Testis (tissue), 2 donors: ENCODE data around the gene DDC.

ENCODE experiments used
- CTCF ChIP-seq, 3 experiments: fragments of 450-650 bp in 2 of 3; fragments of 200-600 bp in 1 of 3; sonication (generic) in 1 of 3; IDR thresholded peaks; one replicate each; pipeline ENCODE4 v1.5.1; 2016 to 2019; ENCODE audit warnings: antibody characterized with exemption in 3 of 3, mild to moderate bottlenecking in 2 of 3, moderate library complexity in 1 of 3
- POLR2A ChIP-seq: fragments of 450-650 bp; IDR thresholded peaks from one replicate; pipeline ENCODE4 v1.6.1; 2017; ENCODE audit warnings: antibody characterized with exemption, mild to moderate bottlenecking, moderate library complexity

DNA sequence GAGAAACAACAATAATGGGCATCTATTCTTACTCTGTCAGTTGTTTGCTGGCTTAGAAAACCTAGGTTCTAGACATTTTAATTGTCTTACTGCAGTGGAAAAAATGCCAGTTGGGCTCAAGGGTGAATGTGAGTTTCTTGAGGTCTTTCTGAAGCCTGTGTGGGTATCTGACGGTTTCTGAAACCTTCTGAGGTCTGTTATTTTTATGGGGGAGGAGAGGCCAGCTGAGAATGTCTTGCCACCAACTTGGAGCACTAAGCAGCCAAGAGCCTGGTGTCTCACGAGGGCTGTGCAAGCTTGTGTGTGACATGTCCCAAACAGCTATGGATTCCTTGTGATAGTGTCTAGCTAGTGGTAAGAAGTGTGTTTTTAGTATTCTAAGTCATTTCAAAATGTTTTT, 24.2 kb upstream of the DDC start:
- TF ChIP-seq POLR2A (no peak), CTCF (IDR thresholded peaks at IDR 0.05) (no peak)
